HG02642 (cell line): ENCODE data around the gene FAM53C.
"Not testable (repeated sequence)": the region's sequence is repeated elsewhere in the genome, so short reads cannot be mapped to it uniquely, and the experiment has no call there.

Experiments
- ATAC-seq: cut with Tn5 transposase; IDR thresholded peaks from one replicate; pipeline ENCODE4 v1.9.1; 2021; ENCODE audit warnings: mild to moderate bottlenecking; ENCODE audit not compliant: unreplicated experiment, poor library complexity

Gene FAM53C

DNA sequence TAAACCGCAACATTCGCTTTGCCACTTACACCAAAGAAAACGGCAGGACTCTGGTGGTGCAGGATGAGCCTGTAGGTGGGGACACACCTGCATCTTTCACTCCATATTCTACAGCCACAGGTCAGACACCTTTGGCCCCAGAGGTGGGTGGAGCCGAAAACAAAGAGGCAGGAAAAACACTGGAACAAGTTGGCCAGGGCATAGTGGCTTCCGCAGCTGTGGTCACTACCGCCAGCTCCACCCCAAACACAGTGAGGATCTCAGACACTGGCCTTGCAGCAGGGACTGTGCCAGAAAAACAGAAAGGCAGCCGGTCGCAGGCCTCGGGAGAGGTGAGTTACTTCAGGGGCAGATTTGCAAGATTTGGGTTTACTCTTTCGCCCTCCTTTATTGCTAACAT is 48.2 kb downstream of the FAM53C start:
- no peak for ATAC-seq

DNA sequence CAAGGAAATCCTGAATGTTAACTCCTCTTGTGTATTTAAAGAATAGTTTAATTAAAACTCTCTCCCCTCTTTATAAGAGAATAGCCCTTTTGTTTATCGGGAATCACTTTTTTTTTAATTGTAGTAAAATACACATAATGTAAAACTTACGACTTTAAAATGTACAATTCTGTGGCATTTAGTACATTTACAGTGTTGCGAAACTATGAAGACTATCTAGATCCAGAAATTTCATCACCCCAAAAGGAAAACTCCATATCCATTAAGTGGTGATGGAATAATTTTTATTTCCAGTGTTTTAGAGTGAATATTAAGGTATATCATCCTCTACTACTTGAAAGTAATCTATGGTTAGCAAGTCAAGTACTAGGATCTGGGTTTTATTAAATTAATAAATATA is 51.3 kb downstream of the FAM53C start:
- ATAC-seq: no peak

DNA sequence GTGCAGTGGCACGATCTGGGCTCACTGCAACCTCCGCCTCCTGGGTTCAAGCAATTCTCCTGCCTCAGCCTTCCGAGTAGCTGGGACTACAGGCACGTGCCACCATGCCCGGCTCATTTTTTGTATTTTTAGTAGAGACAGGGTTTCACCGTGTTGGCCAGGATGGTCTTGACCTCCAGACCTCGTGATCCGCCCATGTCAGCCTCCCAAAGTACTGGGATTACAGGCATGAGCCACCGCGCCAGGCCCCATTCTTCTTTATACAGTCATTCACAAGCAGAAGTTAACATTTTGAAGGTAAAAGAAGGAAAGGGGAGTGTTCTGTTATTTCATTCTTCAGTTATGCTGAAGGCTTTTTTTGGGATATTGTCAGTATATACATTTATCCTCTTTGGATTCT is 51.8 kb downstream of the FAM53C start:
- ATAC-seq: not testable (repeated sequence)

DNA sequence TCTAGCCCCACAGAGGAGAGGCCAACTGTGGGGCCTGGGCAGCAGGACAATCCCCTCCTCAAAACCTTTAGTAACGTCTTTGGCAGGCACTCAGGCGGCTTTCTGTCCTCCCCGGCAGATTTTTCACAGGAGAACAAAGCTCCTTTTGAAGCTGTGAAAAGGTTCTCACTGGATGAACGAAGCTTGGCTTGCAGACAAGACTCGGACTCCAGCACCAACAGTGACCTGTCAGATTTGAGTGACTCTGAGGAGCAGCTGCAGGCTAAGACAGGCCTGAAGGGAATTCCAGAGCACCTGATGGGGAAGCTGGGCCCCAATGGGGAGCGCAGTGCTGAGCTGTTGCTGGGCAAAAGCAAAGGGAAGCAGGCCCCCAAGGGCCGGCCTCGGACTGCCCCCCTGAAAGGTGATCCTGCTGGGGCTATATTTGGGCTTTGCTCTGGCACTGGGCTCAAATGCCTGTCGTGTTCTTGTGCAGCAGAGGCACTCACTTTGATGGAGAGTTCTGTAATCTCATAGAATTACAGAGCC is 53.9 kb downstream of the FAM53C start:
- no peak for ATAC-seq
